GM12878 (cell line): ENCODE data around the gene MBD6. TPM values are rescaled to one million over a fixed set of nuclear protein-coding genes. Genes with fewer than 3 reads are reported as not detected.
A peak's percentile ranks its signal among the peaks of the same experiment; 100 is the strongest.

Experiments
- ATF2 ChIP-seq: IDR thresholded peaks from 2 replicates; pipeline ENCODE4 v1.6.1; 2012; ENCODE audit warnings: low read length, inconsistent platforms
- BHLHE40 ChIP-seq, 2 experiments: fragments of 450-650 bp in 1 of 2; IDR thresholded peaks; 2 replicates each; pipeline ENCODE4 v1.6.1; 2011 to 2017; ENCODE audit warnings: low read depth in 2 of 2, borderline replicate concordance in 1 of 2, improper control_type of control experiment in 1 of 2, low read length in 1 of 2, mild to moderate bottlenecking in 1 of 2
- CBFB ChIP-seq: IDR thresholded peaks from 2 replicates; pipeline ENCODE4 v1.6.1; 2016; ENCODE audit warnings: antibody characterized with exemption, low read depth
- E2F8 ChIP-seq: fragments of 450-650 bp; IDR thresholded peaks from 2 replicates; pipeline ENCODE4 v1.6.1; 2018; ENCODE audit warnings: mild to moderate bottlenecking, low read depth, moderate library complexity; ENCODE audit not compliant: partially characterized antibody
- EP300 ChIP-seq, 2 experiments: fragments of 150-350 bp in 1 of 2; IDR thresholded peaks; 2 replicates each; pipeline ENCODE4 v1.6.1; 2011 to 2012; ENCODE audit warnings: low read depth in 2 of 2, low read length in 2 of 2, borderline replicate concordance in 1 of 2, improper control_type of control experiment in 1 of 2, inconsistent platforms in 1 of 2; ENCODE audit not compliant: control insufficient read depth in 1 of 2
- MEF2B ChIP-seq: fragments of 450-650 bp; IDR thresholded peaks from 2 replicates; pipeline ENCODE4 v1.6.1; 2018; ENCODE audit warnings: mild to moderate bottlenecking, moderate library complexity; ENCODE audit not compliant: partially characterized antibody, poor library complexity, severe bottlenecking
- NKRF ChIP-seq: fragments of 450-650 bp; conservative IDR thresholded peaks from 2 replicates; pipeline ENCODE4 v1.6.1; 2017; ENCODE audit warnings: mild to moderate bottlenecking, moderate library complexity
- POLR2A ChIP-seq: IDR thresholded peaks from 2 replicates; pipeline ENCODE4 v1.6.1; 2011; ENCODE audit warnings: low read depth, mild to moderate bottlenecking, low read length
- SIN3A ChIP-seq: IDR thresholded peaks from 2 replicates; pipeline ENCODE4 v1.6.1; 2012; ENCODE audit warnings: low read depth, low read length, improper control_type of control experiment
- SRF ChIP-seq, 2 experiments: IDR thresholded peaks; 2 replicates each; pipeline ENCODE4 v1.6.1; 2011; ENCODE audit warnings: low read depth in 2 of 2, low read length in 2 of 2, mild to moderate bottlenecking in 1 of 2, moderate library complexity in 1 of 2
- ZBTB11 ChIP-seq: fragments of 450-650 bp; formaldehyde crosslinking; IDR thresholded peaks from 2 replicates; pipeline ENCODE4 v1.5.0; 2022; ENCODE audit warnings: mild to moderate bottlenecking, missing genetic modification characterization
- ZBTB40 ChIP-seq: fragments of 450-650 bp; IDR thresholded peaks from 2 replicates; pipeline ENCODE4 v1.6.1; 2016; ENCODE audit warnings: mild to moderate bottlenecking, moderate library complexity, borderline replicate concordance
- ZNF274 ChIP-seq: IDR thresholded peaks from one replicate; pipeline ENCODE4 v1.8.0; 2011; ENCODE audit not compliant: insufficient read length, insufficient read depth
- polyA plus RNA-seq, 11 experiments: library from polyadenylated mRNA; depleted of rRNA in 4 of 11; unstranded in 6 of 11; stranded (reverse) in 5 of 11; fragments of >200 nt; fragmentation: Nextera tagmentation in 4 of 11; fragmentation: Illumina TruSeq in 1 of 11; extraction: Ambion mirVana in 4 of 11; extraction: Trizol in 1 of 11; gene quantifications; 1 replicate in 1 of 11; 2 replicates in 10 of 11; pipeline versions ENCODE4 v1.2.1 to v1.2.3, GENCODE V29; 2011 to 2016; ENCODE audit warnings: inconsistent platforms in 2 of 11, missing spikeins in 2 of 11, low read depth in 1 of 11
- total RNA-seq, 4 experiments: library from RNA; depleted of rRNA in 3 of 4; stranded (reverse); fragments of >200 nt in 3 of 4; fragmentation: Illumina TruSeq in 1 of 4; extraction: Trizol in 1 of 4; gene quantifications; 2 replicates each; pipeline versions ENCODE4 v1.2.1 to v1.2.3, GENCODE V29; 2013 to 2021

The MBD6 gene
- total and polyA plus RNA-seq, 10 of the 15 experiments (the other 5 are each of a cell fraction or from before 2014, with no cell fraction given), result 1.5 to 52.7 (median 6.8) TPM

- no peak for TF ChIP-seq ZBTB40
- peak; percentile 66 for TF ChIP-seq MEF2B
- no peak for TF ChIP-seq NKRF
- TF ChIP-seq BHLHE40 (IDR thresholded peaks at IDR 0.05; ENCODE audit: borderline replicate concordance in 1 of 2, low read depth in 2 of 2, low read length in 1 of 2), result no peak
- 0 out of 2 replicates have a peak, but pooled peaks have one; percentile 5 for TF ChIP-seq ATF2
- TF ChIP-seq EP300 (IDR thresholded peaks at IDR 0.05; ENCODE audit: borderline replicate concordance in 1 of 2, control insufficient read depth in 1 of 2, low read depth in 2 of 2, low read length in 2 of 2), result no peak
- TF ChIP-seq E2F8, result no peak
- TF ChIP-seq ZBTB11 (CRISPR knock-in tag), result 0 out of 2 replicates have a peak, but pooled peaks have one; percentile 15
- no peak for TF ChIP-seq SRF (IDR thresholded peaks at IDR 0.05; ENCODE audit: low read depth in 2 of 2, low read length in 2 of 2)
- no peak; the same call in 1 of the 2 replicates for TF ChIP-seq POLR2A
- TF ChIP-seq ZNF274, result no peak
- no peak for TF ChIP-seq CBFB
- TF ChIP-seq SIN3A, result no peak
These were observed 3.5 kb upstream of the MBD6 start (continued) for GRCh38 chr12:57518920-57519795.
